Endodermal cell (in vitro differentiated cells): ENCODE data around the gene JMJD1C. TPM values are rescaled to one million over a fixed set of nuclear protein-coding genes. Genes with fewer than 3 reads are reported as not detected.

ENCODE experiments used
- DNase-seq: peaks from one replicate; pipeline ENCODE4 v3.0.0-alpha.2; 2017
- H3K27ac ChIP-seq: 2 replicates; pipeline ENCODE4 v1.5.1; 2013; ENCODE audit warnings: mild to moderate bottlenecking, low read depth, low read length, moderate library complexity
- H3K27me3 ChIP-seq: 2 replicates; pipeline ENCODE4 v1.6.1; 2013; ENCODE audit warnings: mild to moderate bottlenecking, low read length, moderate library complexity; ENCODE audit not compliant: insufficient read depth, control insufficient read depth, poor library complexity, severe bottlenecking
- H3K36me3 ChIP-seq: 2 replicates; pipeline ENCODE4 v1.7.0; 2013; ENCODE audit warnings: mild to moderate bottlenecking, low read length, moderate library complexity; ENCODE audit not compliant: control insufficient read depth, insufficient read depth
- H3K4me1 ChIP-seq: one replicate; pipeline ENCODE4 v1.7.0; 2013; ENCODE audit warnings: low read length; ENCODE audit not compliant: control insufficient read depth, insufficient read depth
- H3K4me3 ChIP-seq: 2 replicates; pipeline ENCODE4 v1.5.1; 2013; ENCODE audit warnings: mild to moderate bottlenecking, low read length, moderate library complexity
- H3K9ac ChIP-seq: 2 replicates; pipeline ENCODE4 v1.6.1; 2013; ENCODE audit warnings: mild to moderate bottlenecking, low read length, moderate library complexity; ENCODE audit not compliant: poor library complexity, severe bottlenecking; ENCODE audit errors: extremely low read depth
- H3K9me3 ChIP-seq: 2 replicates; pipeline ENCODE4 v1.6.1; 2013; ENCODE audit warnings: mild to moderate bottlenecking, low read length, moderate library complexity; ENCODE audit not compliant: control insufficient read depth
- H3K27ac Mint-ChIP-seq: 2 replicates; pipeline ENCODE4 v1.8.0; 2020; ENCODE audit warnings: mixed read lengths
- H3K27me3 Mint-ChIP-seq: 2 replicates; pipeline ENCODE4 v1.8.0; 2021; ENCODE audit warnings: mild to moderate bottlenecking, mixed read lengths; ENCODE audit not compliant: insufficient read depth
- H3K36me3 Mint-ChIP-seq: 2 replicates; pipeline ENCODE4 v1.8.0; 2020; ENCODE audit warnings: low read depth, mixed read lengths
- H3K4me1 Mint-ChIP-seq: 2 replicates; pipeline ENCODE4 v1.8.0; 2020; ENCODE audit warnings: mixed read lengths
- H3K4me3 Mint-ChIP-seq: 2 replicates; pipeline ENCODE4 v1.8.0; 2020; ENCODE audit warnings: mild to moderate bottlenecking, moderate library complexity, mixed read lengths
- H3K9me3 Mint-ChIP-seq: 2 replicates; pipeline ENCODE4 v1.8.0; 2020; ENCODE audit warnings: mild to moderate bottlenecking, mixed read lengths
- CTCF ChIP-seq: fragments of 200-600 bp; sonication (generic); conservative IDR thresholded peaks from 2 replicates; pipeline ENCODE4 v1.5.0; 2021; ENCODE audit warnings: antibody characterized with exemption, mild to moderate bottlenecking
- WGBS, 2 experiments: methylation state at CpG; one replicate each; pipeline versions ENCODE4 v1.1.5 to v1.1.7; 2013; ENCODE audit warnings: missing lambda C conversion rate in 2 of 2, mixed read lengths in 1 of 2; ENCODE audit not compliant: insufficient coverage in 1 of 2, insufficient read length in 1 of 2; 5-methylcytosine and 5-hydroxymethylcytosine counted together
- total RNA-seq, 2 donors: library from RNA; stranded (reverse); fragmentation: NEBNext Ultra II Directional in 1 of 2; extraction: Animal tissue kit (Norgen Biotek cat#: 25700) in 1 of 2; gene quantifications; 2 replicates in 1 of 2; 3 replicates in 1 of 2; pipeline ENCODE4 v1.2.1, GENCODE V29; 2021

JMJD1C gene
- total RNA-seq, 2 donors from 2014 or later, result 91.3 to 114 TPM

- Mint-ChIP-seq H3K36me3 (peaks cover 10% of the 10 kb centered on the region), H3K4me1 (peaks cover 6% of the 10 kb centered on the region), H3K9me3 (no peaks in the 10 kb centered on the region), H3K27ac (no peak overlapping the region), H3K4me3 (no peak overlapping the region), H3K27me3 (no peaks in the 10 kb centered on the region)
- peaks cover 35% of the 10 kb centered on the region for H3K36me3 ChIP-seq
- no peak overlapping the region for H3K4me3 ChIP-seq
- no peak overlapping the region for H3K27ac ChIP-seq
- no peaks in the 10 kb centered on the region for H3K9me3 ChIP-seq
- no peak for DNase-seq
- WGBS, 2 experiments, result no CpG with 5 or more reads among the region's 1 CpG
- H3K9ac ChIP-seq, result no peak overlapping the region
- no peaks in the 10 kb centered on the region for H3K27me3 ChIP-seq
- H3K4me1 ChIP-seq, result no peaks in the 10 kb centered on the region
- TF ChIP-seq CTCF, result no peak
Measured at GRCh38 chr10:63374991-63375390, 90.8 kb downstream of the JMJD1C start.

GRCh38 chr10:63373176-63373575 is 92.6 kb downstream of the JMJD1C start:
- 89 to 100% methylated on average over 1 to 3 of the region's 3 CpGs for WGBS, 2 experiments
- no peak for TF ChIP-seq CTCF
- Mint-ChIP-seq H3K4me3 (no peak overlapping the region), H3K27me3 (no peaks in the 10 kb centered on the region), H3K4me1 (peaks cover 12% of the 10 kb centered on the region), H3K27ac (no peak overlapping the region), H3K36me3 (peaks cover 5% of the 10 kb centered on the region), H3K9me3 (no peaks in the 10 kb centered on the region)
- no peak for DNase-seq
- H3K4me1 ChIP-seq, result no peaks in the 10 kb centered on the region
- no peak overlapping the region for H3K9ac ChIP-seq
- no peak overlapping the region for H3K27ac ChIP-seq
- H3K9me3 ChIP-seq, result no peaks in the 10 kb centered on the region
- H3K36me3 ChIP-seq, result peaks cover 25% of the 10 kb centered on the region
- H3K27me3 ChIP-seq, result no peaks in the 10 kb centered on the region
- H3K4me3 ChIP-seq, result no peak overlapping the region

- Mint-ChIP-seq H3K9me3 (no peaks in the 10 kb centered on the region), H3K4me3 (no peak overlapping the region), H3K27me3 (no peaks in the 10 kb centered on the region), H3K4me1 (peaks cover 23% of the 10 kb centered on the region), H3K36me3 (no peaks in the 10 kb centered on the region), H3K27ac (peak overlapping the region; percentile 1)
- no peak overlapping the region for H3K9ac ChIP-seq
- TF ChIP-seq CTCF, result no peak
- no peaks in the 10 kb centered on the region for H3K27me3 ChIP-seq
- DNase-seq, result no peak
- no peaks in the 10 kb centered on the region for H3K9me3 ChIP-seq
- no peak overlapping the region for H3K27ac ChIP-seq
- 94 to 100% methylated on average over 2 of the region's 2 CpGs for WGBS, 2 experiments
- H3K36me3 ChIP-seq, result peaks cover 25% of the 10 kb centered on the region
- H3K4me3 ChIP-seq, result no peak overlapping the region
- H3K4me1 ChIP-seq, result peaks cover 4% of the 10 kb centered on the region
Measured at GRCh38 chr10:63369711-63370110, 96.1 kb downstream of the JMJD1C start.
